ENCODE results near the gene NAV3. TPM values are rescaled to one million over a fixed set of nuclear protein-coding genes. Genes with fewer than 3 reads are reported as not detected.

NAV3 gene
- total and polyA plus RNA-seq, 2 of the 4 experiments (the other 2 are of a cell fraction), result 25.5 to 106 TPM

GRCh38 chr12:78187741-78188140 is 357.0 kb downstream of the NAV3 start:
- H3K14ac ChIP-seq (replicated peaks; ENCODE audit: low read depth, low read length), result no peak overlapping the region
- H3K18ac ChIP-seq (ENCODE audit: low read depth, low read length), result peak overlapping the region; percentile 35; the same call in 1 of the 2 replicates
- H4K5ac ChIP-seq (ENCODE audit: low read depth, low read length), result no peak overlapping the region; the same call in 1 of the 2 replicates
- WGBS, 2 experiments (ENCODE audit: extremely low coverage in 2 of 2, insufficient read length in 1 of 2), result no CpG with 5 or more reads among the region's 2 CpGs
- no TSS peak for BruUV-seq (replicated peaks)
- H2BK5ac ChIP-seq (ENCODE audit: low read depth, low read length, poor library complexity, severe bottlenecking), result peak overlapping the region; percentile 53
- H3K9me1 ChIP-seq (ENCODE audit: insufficient read depth, low read length), result no peaks in the 10 kb centered on the region
- no peak for ATAC-seq (ENCODE audit: low read depth)
- intact Hi-C loops (cut with micrococcal nuclease) (loop anchor here (10.0 kb wide), 4 partner anchors 237 to 1187 kb away; partner anchors contain the start of gene SYT1), in situ Hi-C loops (cut with MboI; ENCODE audit: low sequenced_read_pairs) (loop anchor here (10.0 to 25.0 kb wide), 2 partner anchors 987 to 1175 kb away; no protein-coding TSS in a partner anchor), dilution Hi-C loops (cut with HindIII; ENCODE audit: low sequenced_read_pairs, unreplicated experiment) (no loop called here)
- no peak overlapping the region for H2AK9ac ChIP-seq (replicated peaks; ENCODE audit: low read depth, low read length, poor library complexity)
- H2BK120ac ChIP-seq (ENCODE audit: low read depth, low read length), result no peak overlapping the region
- H2BK15ac ChIP-seq (ENCODE audit: low read depth, low read length), result no peak overlapping the region
- no peak overlapping the region for H4K91ac ChIP-seq (ENCODE audit: insufficient read depth, low read depth, low read length)
- POLR2A ChIA-PET (ENCODE audit: unreplicated experiment), result no interaction called here
- no peak overlapping the region; a peak in 1 of 4 replicates for H4K8ac ChIP-seq (ENCODE audit: low read depth in 2 of 2, low read length in 2 of 2)
- H3K27me3 ChIP-seq (ENCODE audit: control insufficient read depth, insufficient read depth, low read length), result no peaks in the 10 kb centered on the region
- H3K9ac ChIP-seq (ENCODE audit: low read depth, low read length), result no peak overlapping the region
- no peak overlapping the region for H3K23ac ChIP-seq (ENCODE audit: low read depth, low read length)
- no peaks in the 10 kb centered on the region for H3K9me3 ChIP-seq (ENCODE audit: control insufficient read depth, insufficient read depth, low read length)
- no peak overlapping the region for H2AK5ac ChIP-seq (ENCODE audit: low read depth, low read length)
- H3K56ac ChIP-seq (ENCODE audit: extremely low read depth, insufficient read depth, low read length), result no peak overlapping the region
- H3K27ac ChIP-seq (ENCODE audit: insufficient read depth, low read length), result no peak overlapping the region
- peaks cover 0 to 7% of the 10 kb centered on the region in 2 experiments; a peak in 1 of 4 replicates for H3K79me1 ChIP-seq (ENCODE audit: low read depth in 1 of 2, low read length in 2 of 2)
- no peak overlapping the region for H3K4me3 ChIP-seq (ENCODE audit: insufficient read depth, low read depth, low read length)
- no peak overlapping the region for H3K4ac ChIP-seq (ENCODE audit: low read depth, low read length)
- no peak for DNase-seq
- peaks cover 7% of the 10 kb centered on the region; the same call in 1 of the 2 replicates for H3K4me1 ChIP-seq (ENCODE audit: control insufficient read depth, insufficient read depth, low read length)
- TF ChIP-seq CHD1 (IDR thresholded peaks at IDR 0.05; ENCODE audit: low read depth, low read length) (no peak), USF2 (IDR thresholded peaks at IDR 0.05; ENCODE audit: low read depth, low read length) (no peak), RCOR1 (IDR thresholded peaks at IDR 0.05; ENCODE audit: insufficient replicate concordance, low read length) (no peak), NFE2L2 (IDR thresholded peaks at IDR 0.05; ENCODE audit: low read depth, low read length) (no peak), MAZ (IDR thresholded peaks at IDR 0.05; ENCODE audit: borderline replicate concordance, low read depth, low read length) (no peak), MAFK (IDR thresholded peaks at IDR 0.05; ENCODE audit: low read depth, low read length) (no peak), POLR2A (IDR thresholded peaks at IDR 0.05; ENCODE audit: low read depth, low read length) (no peak), RAD21 (IDR thresholded peaks at IDR 0.05; ENCODE audit: low read length) (no peak), ELK1 (IDR thresholded peaks at IDR 0.05; ENCODE audit: borderline replicate concordance, low read depth, low read length) (no peak)
- CTCF ChIA-PET, result no interaction called here
- no peak overlapping the region for H2AFZ ChIP-seq (replicated peaks; ENCODE audit: low read length, poor library complexity)
- no peak overlapping the region for H2BK20ac ChIP-seq (ENCODE audit: low read depth, low read length)
- no peak overlapping the region for H3K4me2 ChIP-seq (ENCODE audit: low read depth, low read length)
- H3K36me3 ChIP-seq (ENCODE audit: control insufficient read depth, insufficient read depth, low read length), result peaks cover 2% of the 10 kb centered on the region; the same call in 1 of the 2 replicates
- H4K20me1 ChIP-seq (ENCODE audit: insufficient read depth, low read length), result no peaks in the 10 kb centered on the region

All from IMR-90 (cell line).